Measurements from ENCODE around the gene USF3. TPM values are rescaled to one million over a fixed set of nuclear protein-coding genes. Genes with fewer than 3 reads are reported as not detected.
A peak's percentile ranks its signal among the peaks of the same experiment; 100 is the strongest.

Gene USF3
- total RNA-seq, 1 experiment from 2014 or later, result 10.9 TPM

GRCh38 chr3:113741086-113741485 lies 44.6 kb upstream of the USF3 start:
- Histone ChIP-seq H3K4me3 (ENCODE audit: low read depth, low read length) (no peak overlapping the region), H3K4me1 (0 out of 2 replicates have a peak, but pooled peaks cover 6% of the 10 kb centered on the region), H3K9me3 (no peaks in the 10 kb centered on the region), H3K36me3 (ENCODE audit: control insufficient read depth, insufficient read depth, low read length) (no peaks in the 10 kb centered on the region), H3K27me3 (replicated peaks; ENCODE audit: control insufficient read depth, insufficient read depth, low read length) (no peaks in the 10 kb centered on the region)
- Mint-ChIP-seq H3K4me3 (ENCODE audit: unreplicated experiment) (no peak overlapping the region), H3K36me3 (ENCODE audit: insufficient read depth, unreplicated experiment) (peaks cover 20% of the 10 kb centered on the region), H3K9me3 (ENCODE audit: unreplicated experiment) (no peaks in the 10 kb centered on the region), H3K27me3 (ENCODE audit: insufficient read depth, unreplicated experiment) (no peaks in the 10 kb centered on the region), H3K4me1 (ENCODE audit: low read depth, unreplicated experiment) (peaks cover 8% of the 10 kb centered on the region), H3K27ac (ENCODE audit: unreplicated experiment) (no peak overlapping the region)
- ChIA-PET POLR2A (interaction anchor here (0.6 to 0.7 kb wide), 2 partner anchors 10 to 16 kb away, joined by 3 to 6 read pairs; no protein-coding TSS in a partner anchor), CTCF (no interaction called here)
- no peak for TF ChIP-seq CTCF (IDR thresholded peaks at IDR 0.05; ENCODE audit: insufficient read depth in 1 of 2, low read depth in 1 of 2, low read length in 1 of 2, severe bottlenecking in 1 of 2, unreplicated experiment in 1 of 2)
- DNase-seq, result no peak
- BruUV-seq (replicated peaks), result no TSS peak
- intact Hi-C loops (cut with micrococcal nuclease; ENCODE audit: unreplicated experiment), result no loop called here

GRCh38 chr3:113736548-113737089 lies 40.2 kb upstream of the USF3 start:
- no peak overlapping the region for H3K4me3 ChIP-seq (ENCODE audit: low read depth, low read length)
- H3K9me3 ChIP-seq, result no peaks in the 10 kb centered on the region
- H3K9me3 Mint-ChIP-seq (ENCODE audit: unreplicated experiment), result no peaks in the 10 kb centered on the region
- no peak overlapping the region for H3K4me3 Mint-ChIP-seq (ENCODE audit: unreplicated experiment)
- peak in 1 of 2 experiments; percentile 60 for DNase-seq
- no peaks in the 10 kb centered on the region for H3K27me3 ChIP-seq (replicated peaks; ENCODE audit: control insufficient read depth, insufficient read depth, low read length)
- no TSS peak for BruUV-seq (replicated peaks)
- H3K4me1 Mint-ChIP-seq (ENCODE audit: low read depth, unreplicated experiment), result peaks cover 7% of the 10 kb centered on the region
- CTCF ChIA-PET, result interaction anchor here (0.6 to 2.2 kb wide), 6 partner anchors 9 to 176 kb away, joined by 3 to 37 read pairs (median 4); partner anchors contain the start of genes ATP6V1A, GRAMD1C, NAA50 and USF3
- peak; percentile 45 to 52 for TF ChIP-seq CTCF (IDR thresholded peaks at IDR 0.05; ENCODE audit: insufficient read depth in 1 of 2, low read depth in 1 of 2, low read length in 1 of 2, severe bottlenecking in 1 of 2, unreplicated experiment in 1 of 2)
- H3K27me3 Mint-ChIP-seq (ENCODE audit: insufficient read depth, unreplicated experiment), result no peaks in the 10 kb centered on the region
- intact Hi-C loops (cut with micrococcal nuclease; ENCODE audit: unreplicated experiment), result loop anchor here (1.0 to 5.0 kb wide), 4 partner anchors 9 to 177 kb away; partner anchors contain the start of gene GRAMD1C
- H3K36me3 ChIP-seq (ENCODE audit: control insufficient read depth, insufficient read depth, low read length), result no peaks in the 10 kb centered on the region
- POLR2A ChIA-PET, result no interaction called here
- peaks cover 18% of the 10 kb centered on the region for H3K36me3 Mint-ChIP-seq (ENCODE audit: insufficient read depth, unreplicated experiment)
- peaks cover 6% of the 10 kb centered on the region; the same call in 1 of the 2 replicates for H3K4me1 ChIP-seq
- H3K27ac Mint-ChIP-seq (ENCODE audit: unreplicated experiment), result no peak overlapping the region

GRCh38 chr3:113731694-113732093 lies 35.3 kb upstream of the USF3 start:
- CTCF ChIA-PET, result no interaction called here
- Mint-ChIP-seq H3K9me3 (ENCODE audit: unreplicated experiment) (no peaks in the 10 kb centered on the region), H3K4me3 (ENCODE audit: unreplicated experiment) (no peak overlapping the region), H3K4me1 (ENCODE audit: low read depth, unreplicated experiment) (peaks cover 7% of the 10 kb centered on the region), H3K36me3 (ENCODE audit: insufficient read depth, unreplicated experiment) (peaks cover 46% of the 10 kb centered on the region), H3K27me3 (ENCODE audit: insufficient read depth, unreplicated experiment) (no peaks in the 10 kb centered on the region), H3K27ac (ENCODE audit: unreplicated experiment) (no peak overlapping the region)
- Histone ChIP-seq H3K36me3 (ENCODE audit: control insufficient read depth, insufficient read depth, low read length) (0 out of 2 replicates have a peak, but pooled peaks cover 1% of the 10 kb centered on the region), H3K27me3 (replicated peaks; ENCODE audit: control insufficient read depth, insufficient read depth, low read length) (no peaks in the 10 kb centered on the region), H3K4me1 (no peaks in the 10 kb centered on the region; the same call in 1 of the 2 replicates), H3K4me3 (ENCODE audit: low read depth, low read length) (no peak overlapping the region), H3K9me3 (no peaks in the 10 kb centered on the region)
- no peak for DNase-seq
- POLR2A ChIA-PET, result no interaction called here
- no TSS peak for BruUV-seq (replicated peaks)
- intact Hi-C loops (cut with micrococcal nuclease; ENCODE audit: unreplicated experiment), result no loop called here
- TF ChIP-seq CTCF (IDR thresholded peaks at IDR 0.05; ENCODE audit: insufficient read depth in 1 of 2, low read depth in 1 of 2, low read length in 1 of 2, severe bottlenecking in 1 of 2, unreplicated experiment in 1 of 2), result no peak
